ENCODE data around the gene TTLL11.

DNA sequence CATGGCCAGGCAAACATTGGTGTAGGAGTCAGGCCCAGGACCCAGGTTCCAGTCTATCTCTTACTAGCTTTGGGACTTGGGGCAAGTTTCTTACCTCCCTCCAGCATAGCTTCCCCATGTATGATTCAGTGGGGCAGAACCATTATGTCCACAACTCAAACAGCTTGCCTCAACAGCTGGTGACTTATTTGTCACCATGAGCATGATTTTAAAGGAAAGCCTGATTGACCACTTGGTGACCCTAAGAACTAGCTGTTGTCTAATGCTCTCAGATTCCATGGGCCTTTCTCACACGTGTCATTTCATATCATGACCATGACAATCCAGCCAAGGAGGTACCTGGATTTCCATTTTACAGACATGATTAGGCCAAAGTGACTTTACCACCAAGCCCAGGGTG, 126.4 kb downstream of the TTLL11 start:
- TF ChIP-seq, protein P1, sequence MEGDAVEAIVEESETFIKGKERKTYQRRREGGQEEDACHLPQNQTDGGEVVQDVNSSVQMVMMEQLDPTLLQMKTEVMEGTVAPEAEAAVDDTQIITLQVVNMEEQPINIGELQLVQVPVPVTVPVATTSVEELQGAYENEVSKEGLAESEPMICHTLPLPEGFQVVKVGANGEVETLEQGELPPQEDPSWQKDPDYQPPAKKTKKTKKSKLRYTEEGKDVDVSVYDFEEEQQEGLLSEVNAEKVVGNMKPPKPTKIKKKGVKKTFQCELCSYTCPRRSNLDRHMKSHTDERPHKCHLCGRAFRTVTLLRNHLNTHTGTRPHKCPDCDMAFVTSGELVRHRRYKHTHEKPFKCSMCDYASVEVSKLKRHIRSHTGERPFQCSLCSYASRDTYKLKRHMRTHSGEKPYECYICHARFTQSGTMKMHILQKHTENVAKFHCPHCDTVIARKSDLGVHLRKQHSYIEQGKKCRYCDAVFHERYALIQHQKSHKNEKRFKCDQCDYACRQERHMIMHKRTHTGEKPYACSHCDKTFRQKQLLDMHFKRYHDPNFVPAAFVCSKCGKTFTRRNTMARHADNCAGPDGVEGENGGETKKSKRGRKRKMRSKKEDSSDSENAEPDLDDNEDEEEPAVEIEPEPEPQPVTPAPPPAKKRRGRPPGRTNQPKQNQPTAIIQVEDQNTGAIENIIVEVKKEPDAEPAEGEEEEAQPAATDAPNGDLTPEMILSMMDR (IDR thresholded peaks at IDR 0.05): no peak
- no peak for TF ChIP-seq EP300 (IDR thresholded peaks at IDR 0.05)
- no peak for TF ChIP-seq POLR2A (IDR thresholded peaks at IDR 0.05)

Measured in gastroesophageal sphincter (tissue), 3 donors.